ENCODE data around the gene USP10.
"Not testable (repeated sequence)": the region's sequence is repeated elsewhere in the genome, so short reads cannot be mapped to it uniquely, and the experiment has no call there.

The USP10 gene

GRCh38 chr16:84686707-84687298 is 13.0 kb upstream of the USP10 start:
- no peak overlapping the region for H3K4me2 ChIP-seq (ENCODE audit: low read length)
- H4K8ac ChIP-seq (ENCODE audit: low read depth, low read length), result no peak overlapping the region
- no peak overlapping the region for H3K56ac ChIP-seq (ENCODE audit: low read length)
- H3K9ac ChIP-seq (ENCODE audit: low read length), result no peak overlapping the region
- no peak overlapping the region for H3K4me3 ChIP-seq (ENCODE audit: low read length)
- no peak overlapping the region for H3K18ac ChIP-seq (ENCODE audit: low read length)
- no peak overlapping the region for H2BK5ac ChIP-seq (ENCODE audit: low read length)
- H3K27me3 ChIP-seq (ENCODE audit: insufficient read depth, low read length, poor library complexity), result no peaks in the 10 kb centered on the region
- H3K79me1 ChIP-seq (ENCODE audit: low read length), result no peaks in the 10 kb centered on the region
- peak; percentile 47 for DNase-seq
- no peak overlapping the region for H3K23ac ChIP-seq (ENCODE audit: low read length)
- no peak overlapping the region for H2BK120ac ChIP-seq (ENCODE audit: low read depth, low read length)
- no peak overlapping the region for H2AK5ac ChIP-seq (ENCODE audit: low read length)
- WGBS (ENCODE audit: extremely low coverage, insufficient coverage, low lambda C conversion rate), result no CpG with 5 or more reads among the region's 6 CpGs
- H3K27ac ChIP-seq (ENCODE audit: low read depth, low read length), result no peak overlapping the region
- no peaks in the 10 kb centered on the region for H3K4me1 ChIP-seq (ENCODE audit: control insufficient read depth, low read depth, low read length)
- H3K4ac ChIP-seq (ENCODE audit: low read depth, low read length), result no peak overlapping the region
- H3K36me3 ChIP-seq (ENCODE audit: control insufficient read depth, insufficient read depth, low read length), result no peaks in the 10 kb centered on the region
- H3K79me2 ChIP-seq (ENCODE audit: control insufficient read depth, insufficient read depth, low read length), result no peaks in the 10 kb centered on the region
- H2BK15ac ChIP-seq (replicated peaks; ENCODE audit: low read depth), result no peak overlapping the region
- H4K5ac ChIP-seq (ENCODE audit: low read length), result no peak overlapping the region

GRCh38 chr16:84687715-84688114 is 12.1 kb upstream of the USP10 start:
- no CpG with 5 or more reads among the region's 6 CpGs for WGBS (ENCODE audit: extremely low coverage, insufficient coverage, low lambda C conversion rate)
- Histone ChIP-seq H3K4me2 (ENCODE audit: low read length) (no peak overlapping the region), H3K9ac (ENCODE audit: low read length) (no peak overlapping the region)

DNA sequence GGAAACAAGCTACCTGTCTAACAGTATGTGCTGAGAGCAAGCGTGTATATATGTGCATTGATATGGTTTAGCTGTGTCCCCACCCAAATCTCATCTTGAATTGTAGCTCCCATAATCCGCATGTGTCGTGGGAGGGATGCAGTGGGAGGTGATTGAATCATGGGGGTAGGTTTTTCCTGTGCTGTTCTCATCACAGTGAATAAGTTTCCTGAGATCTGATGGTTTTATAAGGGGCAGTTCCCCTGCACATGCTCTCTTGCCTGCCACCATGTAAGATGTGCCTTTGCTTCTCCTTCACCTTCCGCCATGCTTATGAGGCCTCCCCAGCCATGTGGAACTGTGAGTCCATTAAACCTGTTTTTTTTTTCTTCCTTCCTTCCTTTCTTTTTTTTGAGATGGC is 11.6 kb upstream of the USP10 start:
- H3K4me1 ChIP-seq (ENCODE audit: control insufficient read depth, low read depth, low read length); H2BK5ac ChIP-seq (ENCODE audit: low read length); H2AK5ac ChIP-seq (ENCODE audit: low read length); H4K5ac ChIP-seq (ENCODE audit: low read length); H3K9ac ChIP-seq (ENCODE audit: low read length); H3K27ac ChIP-seq (ENCODE audit: low read depth, low read length); H3K56ac ChIP-seq (ENCODE audit: low read length); H3K36me3 ChIP-seq (ENCODE audit: control insufficient read depth, insufficient read depth, low read length); H3K23ac ChIP-seq (ENCODE audit: low read length); H3K27me3 ChIP-seq (ENCODE audit: insufficient read depth, low read length, poor library complexity); H2BK120ac ChIP-seq (ENCODE audit: low read depth, low read length); DNase-seq; H2BK15ac ChIP-seq (replicated peaks; ENCODE audit: low read depth); H4K8ac ChIP-seq (ENCODE audit: low read depth, low read length); H3K4me3 ChIP-seq (ENCODE audit: low read length); H3K79me2 ChIP-seq (ENCODE audit: control insufficient read depth, insufficient read depth, low read length); H3K4ac ChIP-seq (ENCODE audit: low read depth, low read length); H3K79me1 ChIP-seq (ENCODE audit: low read length); H3K18ac ChIP-seq (ENCODE audit: low read length); H3K4me2 ChIP-seq (ENCODE audit: low read length): not testable (repeated sequence)
- no CpG with 5 or more reads among the region's 4 CpGs for WGBS (ENCODE audit: extremely low coverage, insufficient coverage, low lambda C conversion rate)

More at GRCh38 chr16:84687715-84688114, 12.1 kb upstream of the USP10 start:
- H3K56ac ChIP-seq (ENCODE audit: low read length), result no peak overlapping the region
- no peaks in the 10 kb centered on the region for H3K79me1 ChIP-seq (ENCODE audit: low read length)
- H2AK5ac ChIP-seq (ENCODE audit: low read length), result no peak overlapping the region
- H3K4me3 ChIP-seq (ENCODE audit: low read length), result no peak overlapping the region
- H2BK15ac ChIP-seq (replicated peaks; ENCODE audit: low read depth), result no peak overlapping the region
- no peak overlapping the region for H3K23ac ChIP-seq (ENCODE audit: low read length)
- H3K27me3 ChIP-seq (ENCODE audit: insufficient read depth, low read length, poor library complexity), result no peaks in the 10 kb centered on the region
- H3K36me3 ChIP-seq (ENCODE audit: control insufficient read depth, insufficient read depth, low read length), result no peaks in the 10 kb centered on the region
- H2BK5ac ChIP-seq (ENCODE audit: low read length), result no peak overlapping the region
- no peak overlapping the region for H2BK120ac ChIP-seq (ENCODE audit: low read depth, low read length)
- no peak overlapping the region for H3K18ac ChIP-seq (ENCODE audit: low read length)
- no peak overlapping the region for H3K4ac ChIP-seq (ENCODE audit: low read depth, low read length)
- no peaks in the 10 kb centered on the region for H3K79me2 ChIP-seq (ENCODE audit: control insufficient read depth, insufficient read depth, low read length)
- no peak for DNase-seq
- H3K4me1 ChIP-seq (ENCODE audit: control insufficient read depth, low read depth, low read length), result no peaks in the 10 kb centered on the region
- H4K8ac ChIP-seq (ENCODE audit: low read depth, low read length), result no peak overlapping the region
- no peak overlapping the region for H4K5ac ChIP-seq (ENCODE audit: low read length)
- no peak overlapping the region for H3K27ac ChIP-seq (ENCODE audit: low read depth, low read length)

- no peak for DNase-seq
- Histone ChIP-seq H3K4me2 (ENCODE audit: low read length) (no peak overlapping the region), H2BK120ac (ENCODE audit: low read depth, low read length) (no peak overlapping the region), H3K27me3 (ENCODE audit: insufficient read depth, low read length, poor library complexity) (no peaks in the 10 kb centered on the region), H2BK5ac (ENCODE audit: low read length) (no peak overlapping the region), H2BK15ac (replicated peaks; ENCODE audit: low read depth) (no peak overlapping the region), H3K79me2 (ENCODE audit: control insufficient read depth, insufficient read depth, low read length) (no peaks in the 10 kb centered on the region), H3K4ac (ENCODE audit: low read depth, low read length) (no peak overlapping the region), H3K9ac (ENCODE audit: low read length) (no peak overlapping the region), H3K23ac (ENCODE audit: low read length) (no peak overlapping the region), H4K8ac (ENCODE audit: low read depth, low read length) (no peak overlapping the region), H3K56ac (ENCODE audit: low read length) (no peak overlapping the region), H3K18ac (ENCODE audit: low read length) (no peak overlapping the region), H3K36me3 (ENCODE audit: control insufficient read depth, insufficient read depth, low read length) (no peaks in the 10 kb centered on the region), H4K5ac (ENCODE audit: low read length) (no peak overlapping the region), H2AK5ac (ENCODE audit: low read length) (no peak overlapping the region), H3K4me1 (ENCODE audit: control insufficient read depth, low read depth, low read length) (no peaks in the 10 kb centered on the region), H3K4me3 (ENCODE audit: low read length) (no peak overlapping the region), H3K79me1 (ENCODE audit: low read length) (no peaks in the 10 kb centered on the region), H3K27ac (ENCODE audit: low read depth, low read length) (no peak overlapping the region)
- WGBS (ENCODE audit: extremely low coverage, insufficient coverage, low lambda C conversion rate), result no CpG with 5 or more reads among the region's 8 CpGs
Observed at GRCh38 chr16:84689111-84689510, 10.7 kb upstream of the USP10 start.

DNA sequence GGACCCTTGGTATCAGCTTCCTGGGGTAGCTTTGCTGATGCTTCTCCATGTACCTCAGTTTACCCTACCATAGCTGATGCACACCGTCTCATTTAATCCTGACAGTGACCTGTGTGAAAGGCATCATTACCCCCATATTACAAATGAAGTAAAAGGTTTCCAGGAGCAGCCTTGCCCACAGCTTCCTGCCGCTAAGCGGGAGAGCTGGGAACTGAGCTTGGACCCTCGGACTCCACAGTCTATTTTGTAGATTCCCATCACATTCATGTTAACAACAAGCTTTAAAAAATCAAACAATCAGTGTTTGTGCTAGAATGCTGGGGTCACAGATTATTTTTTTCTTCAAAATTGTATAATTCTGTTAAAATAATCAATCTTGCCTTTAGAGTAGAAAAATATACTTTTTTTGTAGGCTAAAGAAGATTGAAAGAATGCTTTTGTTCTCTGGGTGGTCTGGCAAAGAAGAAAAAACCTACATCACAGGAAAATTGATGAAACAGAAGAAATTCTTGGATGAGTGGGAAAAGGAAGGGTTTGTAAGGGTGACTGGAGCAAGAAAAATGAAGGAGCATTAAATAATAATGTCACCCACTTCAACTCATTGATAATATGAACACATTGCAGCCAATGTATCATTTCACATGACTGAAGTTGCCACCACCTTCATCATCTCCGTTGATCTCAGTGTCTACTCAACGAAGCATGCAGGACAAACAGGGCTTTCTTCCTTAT is 9.5 kb upstream of the USP10 start:
- no peak overlapping the region for H4K5ac ChIP-seq (ENCODE audit: low read length)
- H2BK15ac ChIP-seq (replicated peaks; ENCODE audit: low read depth), result no peak overlapping the region
- H3K79me1 ChIP-seq (ENCODE audit: low read length), result no peaks in the 10 kb centered on the region
- no peak overlapping the region for H2BK120ac ChIP-seq (ENCODE audit: low read depth, low read length)
- H3K36me3 ChIP-seq (ENCODE audit: control insufficient read depth, insufficient read depth, low read length), result no peaks in the 10 kb centered on the region
- no peaks in the 10 kb centered on the region for H3K79me2 ChIP-seq (ENCODE audit: control insufficient read depth, insufficient read depth, low read length)
- H2AK5ac ChIP-seq (ENCODE audit: low read length), result no peak overlapping the region
- WGBS (ENCODE audit: extremely low coverage, insufficient coverage, low lambda C conversion rate), result no CpG with 5 or more reads among the region's 6 CpGs
- H2BK5ac ChIP-seq (ENCODE audit: low read length), result no peak overlapping the region
- H3K56ac ChIP-seq (ENCODE audit: low read length), result no peak overlapping the region
- H3K4ac ChIP-seq (ENCODE audit: low read depth, low read length), result no peak overlapping the region
- H3K23ac ChIP-seq (ENCODE audit: low read length), result no peak overlapping the region
- H3K18ac ChIP-seq (ENCODE audit: low read length), result no peak overlapping the region
- no peak for DNase-seq
- no peak overlapping the region for H3K4me3 ChIP-seq (ENCODE audit: low read length)
- no peak overlapping the region for H4K8ac ChIP-seq (ENCODE audit: low read depth, low read length)
- no peaks in the 10 kb centered on the region for H3K4me1 ChIP-seq (ENCODE audit: control insufficient read depth, low read depth, low read length)
- H3K27ac ChIP-seq (ENCODE audit: low read depth, low read length), result no peak overlapping the region
- no peak overlapping the region for H3K9ac ChIP-seq (ENCODE audit: low read length)
- no peak overlapping the region for H3K4me2 ChIP-seq (ENCODE audit: low read length)
- H3K27me3 ChIP-seq (ENCODE audit: insufficient read depth, low read length, poor library complexity), result no peaks in the 10 kb centered on the region

Measured in mesendoderm (in vitro differentiated cells).